SH-SY5Y (cell line): ENCODE measurements around the gene SLC25A41.

ENCODE experiments used
- GATA2 ChIP-seq: IDR thresholded peaks from 2 replicates; pipeline ENCODE4 v1.6.1; 2011; ENCODE audit warnings: mild to moderate bottlenecking, low read depth, low read length
- GATA3 ChIP-seq: IDR thresholded peaks from 2 replicates; pipeline ENCODE4 v1.6.1; 2011; ENCODE audit warnings: low read depth, mild to moderate bottlenecking, low read length, moderate library complexity

DNA sequence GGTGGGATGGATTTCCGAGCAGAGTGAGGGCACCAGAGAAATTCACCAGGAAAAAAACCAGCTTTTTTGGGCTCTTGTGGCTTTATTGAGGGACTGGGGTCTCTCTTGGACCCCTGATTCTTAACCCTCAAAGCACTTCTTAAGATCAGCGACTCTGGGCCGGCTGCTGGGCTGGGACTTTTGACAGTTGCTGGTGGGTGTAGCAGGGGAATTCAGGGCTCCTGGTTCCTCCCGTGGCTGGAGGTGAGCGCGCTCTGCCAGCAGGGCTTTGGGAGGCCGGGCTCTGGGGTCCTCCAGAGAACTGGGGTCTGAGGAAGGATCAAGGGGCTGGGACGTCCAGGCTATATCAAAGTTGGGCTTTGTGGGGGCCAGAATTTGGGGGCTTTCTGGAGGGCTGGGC, 33.8 kb upstream of the SLC25A41 start:
- no peak for TF ChIP-seq GATA2
- TF ChIP-seq GATA3: no peak
